OCI-LY7 (cell line): Measurements from ENCODE around the gene CPEB4. TPM values are rescaled to one million over a fixed set of nuclear protein-coding genes. Genes with fewer than 3 reads are reported as not detected.
A peak's percentile ranks its signal among the peaks of the same experiment; 100 is the strongest.

Experiments used
- BruUV-seq: library from RNA; stranded (reverse); fragments of 400-500 nt; replicated peaks from 2 replicates; lab custom pipeline; 2021; lab: Mats Ljungman, UMichigan
- CTCF ChIA-PET: fragments of 300-600 bp; sonication (Branson Sonifier 250); formaldehyde crosslinking; loops from one replicate; lab custom pipeline; 2022; ENCODE audit warnings: antibody characterized with exemption; ENCODE audit not compliant: unreplicated experiment; lab: Charles Lee
- POLR2A ChIA-PET: fragments of 300-600 bp; sonication (Branson Sonifier 250); formaldehyde crosslinking; loops from one replicate; lab custom pipeline; 2022; ENCODE audit warnings: antibody characterized with exemption; lab: Charles Lee
- DNase-seq: peaks from one replicate; pipeline ENCODE4 v3.0.0-alpha.2; 2015; ENCODE audit warnings: low spot score
- H2AFZ ChIP-seq: fragments of 200-600 bp; sonication (generic), shearing (Covaris generic); 2 replicates; pipeline ENCODE4 v1.6.1; 2014; ENCODE audit warnings: mild to moderate bottlenecking, antibody characterized with exemption, low read length, moderate library complexity
- H3K27ac ChIP-seq: fragments of 200-600 bp; sonication (generic); 2 replicates; pipeline ENCODE4 v1.5.1; 2014; ENCODE audit warnings: mixed run types, low read depth, mild to moderate bottlenecking, moderate library complexity, low read length, inconsistent platforms; ENCODE audit not compliant: poor library complexity, severe bottlenecking
- H3K36me3 ChIP-seq: fragments of 200-600 bp; sonication (generic); 2 replicates; pipeline ENCODE4 v1.6.1; 2014; ENCODE audit warnings: mild to moderate bottlenecking, antibody characterized with exemption, low read length, moderate library complexity, mixed read lengths; ENCODE audit not compliant: insufficient read depth
- H3K4me1 ChIP-seq: fragments of 200-600 bp; sonication (generic); 2 replicates; pipeline ENCODE4 v1.5.1; 2014; ENCODE audit warnings: mild to moderate bottlenecking, low read length; ENCODE audit not compliant: insufficient read depth, poor library complexity, severe bottlenecking
- H3K4me2 ChIP-seq: fragments of 200-600 bp; sonication (generic); 2 replicates; pipeline ENCODE4 v1.6.1; 2014; ENCODE audit warnings: mild to moderate bottlenecking, low read length
- H3K4me3 ChIP-seq: fragments of 200-600 bp; sonication (generic); 2 replicates; pipeline ENCODE4 v1.5.1; 2014; ENCODE audit warnings: mild to moderate bottlenecking, low read depth, low read length; ENCODE audit not compliant: poor library complexity, severe bottlenecking
- H3K79me2 ChIP-seq: fragments of 200-600 bp; sonication (generic); 2 replicates; pipeline ENCODE4 v1.6.1; 2016; ENCODE audit warnings: low read depth, mild to moderate bottlenecking, low read length, moderate library complexity, mixed read lengths; ENCODE audit not compliant: insufficient read depth
- H3K9me2 ChIP-seq: fragments of 200-600 bp; sonication (generic); 2 replicates; pipeline ENCODE4 v1.6.1; 2016; ENCODE audit warnings: mild to moderate bottlenecking, low read length, mixed read lengths; ENCODE audit not compliant: insufficient read depth
- H3K9me3 ChIP-seq: fragments of 200-600 bp; sonication (generic); 2 replicates; pipeline ENCODE4 v1.6.1; 2014; ENCODE audit warnings: mild to moderate bottlenecking, mixed run types, low read length, mixed read lengths
- H4K20me1 ChIP-seq: fragments of 200-600 bp; sonication (generic); 2 replicates; pipeline ENCODE4 v1.6.1; 2014; ENCODE audit warnings: mild to moderate bottlenecking, antibody characterized with exemption, low read length, moderate library complexity, mixed read lengths; ENCODE audit not compliant: insufficient read depth
- CTCF ChIP-seq: fragments of 200-600 bp; sonication (generic); conservative IDR thresholded peaks from 2 replicates; pipeline ENCODE4 v1.5.1; 2014; ENCODE audit warnings: mild to moderate bottlenecking, antibody characterized with exemption, low read length, moderate library complexity, mixed read lengths
- EZH2phosphoT487 ChIP-seq: fragments of 200-600 bp; sonication (generic); IDR thresholded peaks from 2 replicates; pipeline ENCODE4 v1.6.1; 2018; ENCODE audit warnings: low read depth, borderline replicate concordance, mild to moderate bottlenecking, mixed run types, antibody characterized with exemption, low read length, moderate library complexity, mixed read lengths
- intact Hi-C: fragments of 100-400 bp; cut with micrococcal nuclease; formaldehyde crosslinking; loops from one replicate; pipeline ENCODE4 v1.10.0; 2022; ENCODE audit not compliant: unreplicated experiment
- total RNA-seq, 2 experiments: library from RNA; depleted of rRNA in 1 of 2; stranded (reverse); fragments of >200 nt in 1 of 2; shearing (Covaris generic) in 1 of 2; gene quantifications; 2 replicates each; pipeline ENCODE4 v1.2.3, GENCODE V29; 2014 to 2022

Gene CPEB4
- total RNA-seq, 2 experiments from 2014 or later = 12.6 to 31.8 TPM

- H3K4me1 ChIP-seq = peaks cover 79% of the 10 kb centered on the region
- H3K9me2 ChIP-seq = no peaks in the 10 kb centered on the region
- peak overlapping the region; percentile 85 for H3K4me2 ChIP-seq
- ChIA-PET POLR2A (interaction anchor here (0.6 to 5.8 kb wide), 12 partner anchors 9 to 166 kb away, joined by 3 to 114 read pairs (median 4); no protein-coding TSS in a partner anchor), CTCF (interaction anchor here (0.5 to 1.2 kb wide), 2 partner anchors 14 to 201 kb away, joined by 3 read pairs; no protein-coding TSS in a partner anchor)
- intact Hi-C loops = no loop called here
- H3K9me3 ChIP-seq = peaks cover 2% of the 10 kb centered on the region; the same call in 1 of the 2 replicates
- no peak overlapping the region for H3K4me3 ChIP-seq
- H3K79me2 ChIP-seq = peaks cover 100% of the 10 kb centered on the region
- H3K36me3 ChIP-seq = peaks cover 29% of the 10 kb centered on the region
- DNase-seq = no peak
- no peak overlapping the region for H2AFZ ChIP-seq
- H4K20me1 ChIP-seq = no peaks in the 10 kb centered on the region
- H3K27ac ChIP-seq = peak overlapping the region; percentile 27
- no TSS peak for BruUV-seq
- no peak for TF ChIP-seq EZH2phosphoT487
- no peak for TF ChIP-seq CTCF
These were observed 13.6 kb downstream of the CPEB4 start for GRCh38 chr5:173901705-173902104.

GRCh38 chr5:173902334-173902733, 14.2 kb downstream of the CPEB4 start:
- peak overlapping the region; percentile 85 for H3K4me2 ChIP-seq
- BruUV-seq = no TSS peak
- H3K27ac ChIP-seq = peak overlapping the region; percentile 57
- peaks cover 79% of the 10 kb centered on the region for H3K4me1 ChIP-seq
- peak overlapping the region; percentile 0 for H3K4me3 ChIP-seq
- no peaks in the 10 kb centered on the region for H4K20me1 ChIP-seq
- no peaks in the 10 kb centered on the region for H3K9me2 ChIP-seq
- intact Hi-C loops = no loop called here
- ChIA-PET POLR2A (interaction anchor here (1.4 to 5.8 kb wide), 9 partner anchors 9 to 167 kb away, joined by 3 to 114 read pairs (median 5); no protein-coding TSS in a partner anchor), CTCF (interaction anchor here (0.5 to 1.2 kb wide), 3 partner anchors 13 to 273 kb away, joined by 3 read pairs; no protein-coding TSS in a partner anchor)
- H2AFZ ChIP-seq = no peak overlapping the region
- H3K9me3 ChIP-seq = no peaks in the 10 kb centered on the region
- no peak for DNase-seq
- peaks cover 100% of the 10 kb centered on the region for H3K79me2 ChIP-seq
- TF ChIP-seq EZH2phosphoT487 = no peak
- TF ChIP-seq CTCF = no peak
- peaks cover 28% of the 10 kb centered on the region for H3K36me3 ChIP-seq

- Histone ChIP-seq H3K9me2 (no peaks in the 10 kb centered on the region), H3K4me2 (peak overlapping the region; percentile 85), H2AFZ (no peak overlapping the region), H3K36me3 (peaks cover 28% of the 10 kb centered on the region), H3K9me3 (no peaks in the 10 kb centered on the region), H3K4me1 (peaks cover 82% of the 10 kb centered on the region), H3K27ac (peak overlapping the region; percentile 57), H3K4me3 (peak overlapping the region; percentile 56), H3K79me2 (peaks cover 100% of the 10 kb centered on the region), H4K20me1 (no peaks in the 10 kb centered on the region)
- no peak for TF ChIP-seq CTCF
- TF ChIP-seq EZH2phosphoT487 = no peak
- no TSS peak for BruUV-seq
- intact Hi-C loops = no loop called here
- no peak for DNase-seq
- CTCF ChIA-PET = interaction anchor here (0.6 to 1.8 kb wide), 3 partner anchors 9 to 273 kb away, joined by 3 to 4 read pairs (median 3); no protein-coding TSS in a partner anchor
- POLR2A ChIA-PET = interaction anchor here (0.7 to 5.8 kb wide), 13 partner anchors 10 to 168 kb away, joined by 3 to 114 read pairs (median 6); no protein-coding TSS in a partner anchor
These were observed 14.6 kb downstream of the CPEB4 start for GRCh38 chr5:173902743-173903142.
